ENCODE results near the gene NFASC.

NFASC gene

DNA sequence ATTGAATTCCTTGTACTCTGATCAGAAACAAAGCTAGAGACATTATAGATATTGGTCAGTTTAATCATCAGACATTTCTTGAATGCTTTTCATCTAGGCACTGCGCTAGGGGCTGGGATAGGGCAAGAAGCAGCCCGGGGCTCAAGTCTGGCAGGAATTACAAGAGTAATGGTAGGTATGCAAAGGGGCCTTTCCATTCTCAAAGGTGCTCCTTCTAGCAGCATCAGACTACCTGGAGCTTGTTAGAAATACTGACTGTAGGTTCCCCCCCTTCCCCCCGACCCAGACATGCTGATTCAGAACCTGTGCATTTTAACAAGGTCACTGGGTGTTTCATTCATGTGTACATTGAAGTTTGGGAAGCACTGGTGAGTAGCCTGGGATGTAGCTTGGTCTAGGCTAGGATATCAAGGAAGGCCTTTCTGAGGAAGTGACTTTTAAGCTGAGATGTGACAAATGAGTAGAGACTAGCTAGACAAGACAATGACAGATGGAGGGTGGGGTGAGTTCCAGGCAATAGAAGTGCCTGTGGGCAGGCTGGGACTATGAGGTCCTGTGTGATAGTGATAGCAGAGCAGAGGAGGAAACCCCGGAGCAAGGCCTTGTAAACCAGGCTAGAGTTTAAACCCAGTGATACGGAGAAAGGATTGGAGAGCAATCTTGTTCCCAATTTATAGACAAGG lies 26.3 kb downstream of the NFASC start:
- Histone ChIP-seq H3K4me1 (ENCODE audit: low read length) (no peaks in the 10 kb centered on the region), H3K79me2 (ENCODE audit: low read length) (no peaks in the 10 kb centered on the region), H3F3A (ENCODE audit: insufficient read depth, low read length) (no peaks in the 10 kb centered on the region), H3K27ac (ENCODE audit: low read length) (no peak overlapping the region), H3K4me3 (ENCODE audit: low read length) (no peak overlapping the region), H3K9me3 (replicated peaks; ENCODE audit: insufficient read depth, low read length) (no peaks in the 10 kb centered on the region), H3K9ac (ENCODE audit: low read length) (no peak overlapping the region), H3K36me3 (replicated peaks; ENCODE audit: insufficient read depth, low read length) (no peaks in the 10 kb centered on the region), H3K9me2 (replicated peaks; ENCODE audit: insufficient read depth, low read length) (no peaks in the 10 kb centered on the region), H4K20me1 (ENCODE audit: insufficient read depth, low read length) (no peaks in the 10 kb centered on the region), H3K4me2 (ENCODE audit: low read depth, low read length) (no peak overlapping the region), H2AFZ (ENCODE audit: low read length) (no peak overlapping the region), H3K27me3 (replicated peaks; ENCODE audit: insufficient read depth, low read length) (no peaks in the 10 kb centered on the region)
- TF ChIP-seq CTCF (IDR thresholded peaks at IDR 0.05; ENCODE audit: low read length) (no peak), EZH2 (optimal IDR thresholded peaks at IDR 0.05; ENCODE audit: low read depth, low read length) (no peak), EZH2phosphoT487 (IDR thresholded peaks at IDR 0.05; ENCODE audit: low read length) (no peak)
- DNase-seq = no peak

DNA sequence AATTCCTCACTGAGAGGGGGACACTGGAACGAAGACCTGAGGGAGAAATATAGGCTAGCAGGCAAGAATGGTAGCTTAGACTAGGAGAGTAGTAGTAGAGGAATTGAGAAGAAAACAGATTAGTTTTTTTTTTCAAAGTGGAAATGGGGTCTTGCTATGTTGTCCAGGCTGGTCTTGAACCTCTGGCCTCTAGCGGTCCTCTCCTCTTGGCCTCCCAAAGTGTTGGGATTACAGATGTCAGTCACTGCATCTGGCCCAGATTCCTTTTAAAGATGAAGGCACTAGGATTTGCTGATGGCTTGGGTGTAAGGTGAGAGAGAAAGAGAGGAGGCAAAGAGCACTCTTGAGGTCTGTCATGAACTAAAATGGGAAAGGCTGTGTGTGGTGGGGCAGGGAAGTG lies 30.1 kb downstream of the NFASC start:
- H3K27me3 ChIP-seq (replicated peaks; ENCODE audit: insufficient read depth, low read length) = no peaks in the 10 kb centered on the region
- H2AFZ ChIP-seq (ENCODE audit: low read length) = no peak overlapping the region
- no peaks in the 10 kb centered on the region for H3K79me2 ChIP-seq (ENCODE audit: low read length)
- H3K9ac ChIP-seq (ENCODE audit: low read length) = no peak overlapping the region
- DNase-seq = no peak
- no peaks in the 10 kb centered on the region for H3F3A ChIP-seq (ENCODE audit: insufficient read depth, low read length)
- no peak overlapping the region for H3K4me3 ChIP-seq (ENCODE audit: low read length)
- H3K27ac ChIP-seq (ENCODE audit: low read length) = no peak overlapping the region
- TF ChIP-seq EZH2 (optimal IDR thresholded peaks at IDR 0.05; ENCODE audit: low read depth, low read length) (no peak), CTCF (IDR thresholded peaks at IDR 0.05; ENCODE audit: low read length) (no peak), EZH2phosphoT487 (IDR thresholded peaks at IDR 0.05; ENCODE audit: low read length) (no peak)
- H3K4me2 ChIP-seq (ENCODE audit: low read depth, low read length) = no peak overlapping the region
- H3K4me1 ChIP-seq (ENCODE audit: low read length) = no peaks in the 10 kb centered on the region
- no peaks in the 10 kb centered on the region for H3K9me3 ChIP-seq (replicated peaks; ENCODE audit: insufficient read depth, low read length)
- no peaks in the 10 kb centered on the region for H4K20me1 ChIP-seq (ENCODE audit: insufficient read depth, low read length)
- no peaks in the 10 kb centered on the region for H3K9me2 ChIP-seq (replicated peaks; ENCODE audit: insufficient read depth, low read length)
- no peaks in the 10 kb centered on the region for H3K36me3 ChIP-seq (replicated peaks; ENCODE audit: insufficient read depth, low read length)

GRCh38 chr1:204902671-204903070 lies 32.0 kb downstream of the NFASC start:
- Histone ChIP-seq H4K20me1 (ENCODE audit: insufficient read depth, low read length) (no peaks in the 10 kb centered on the region), H3K4me2 (ENCODE audit: low read depth, low read length) (no peak overlapping the region)
- TF ChIP-seq EZH2phosphoT487 (IDR thresholded peaks at IDR 0.05; ENCODE audit: low read length) (no peak), EZH2 (optimal IDR thresholded peaks at IDR 0.05; ENCODE audit: low read depth, low read length) (no peak), CTCF (IDR thresholded peaks at IDR 0.05; ENCODE audit: low read length) (no peak)

More at GRCh38 chr1:204902671-204903070, 32.0 kb downstream of the NFASC start:
- Histone ChIP-seq H2AFZ (ENCODE audit: low read length) (no peak overlapping the region), H3K4me1 (ENCODE audit: low read length) (no peaks in the 10 kb centered on the region), H3K9me3 (replicated peaks; ENCODE audit: insufficient read depth, low read length) (no peaks in the 10 kb centered on the region), H3K9ac (ENCODE audit: low read length) (no peak overlapping the region), H3K27ac (ENCODE audit: low read length) (no peak overlapping the region), H3K79me2 (ENCODE audit: low read length) (no peaks in the 10 kb centered on the region), H3K4me3 (ENCODE audit: low read length) (no peak overlapping the region), H3K27me3 (replicated peaks; ENCODE audit: insufficient read depth, low read length) (no peaks in the 10 kb centered on the region), H3K9me2 (replicated peaks; ENCODE audit: insufficient read depth, low read length) (no peaks in the 10 kb centered on the region), H3K36me3 (replicated peaks; ENCODE audit: insufficient read depth, low read length) (no peaks in the 10 kb centered on the region), H3F3A (ENCODE audit: insufficient read depth, low read length) (no peaks in the 10 kb centered on the region)
- DNase-seq = no peak

Data from MM.1S (cell line).